ENCODE measurements around the gene SSR3. TPM values are rescaled to one million over a fixed set of nuclear protein-coding genes. Genes with fewer than 3 reads are reported as not detected.

Gene SSR3
- total and polyA plus RNA-seq, 8 donors, result 30.4 to 190 (median 76.8) TPM

DNA sequence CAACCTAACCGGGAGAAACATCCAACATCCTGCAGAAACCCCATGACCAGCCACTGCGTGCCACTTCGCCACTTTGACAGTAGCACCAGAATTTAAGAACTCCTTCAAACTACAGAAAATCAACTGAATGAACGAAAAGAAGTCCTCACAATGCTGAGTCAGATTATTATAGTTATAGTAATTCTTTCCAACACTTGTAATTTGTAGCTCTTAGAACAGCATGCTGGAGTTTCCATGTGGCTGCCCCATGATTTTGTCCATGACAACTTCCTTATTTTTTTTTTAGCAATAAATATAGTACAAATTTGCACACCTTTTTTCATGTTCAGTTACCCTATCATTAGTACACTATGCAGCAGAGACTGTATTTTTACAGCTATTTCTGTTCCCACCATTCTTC, 26.1 kb upstream of the SSR3 start:
- H3K4me3 ChIP-seq, result no peak overlapping the region
- no peak overlapping the region for H3K27ac ChIP-seq
- no peak for TF ChIP-seq POLR2AphosphoS5 (IDR thresholded peaks at IDR 0.05)
- no peak for TF ChIP-seq POLR2A (IDR thresholded peaks at IDR 0.05)
- TF ChIP-seq, protein P1, sequence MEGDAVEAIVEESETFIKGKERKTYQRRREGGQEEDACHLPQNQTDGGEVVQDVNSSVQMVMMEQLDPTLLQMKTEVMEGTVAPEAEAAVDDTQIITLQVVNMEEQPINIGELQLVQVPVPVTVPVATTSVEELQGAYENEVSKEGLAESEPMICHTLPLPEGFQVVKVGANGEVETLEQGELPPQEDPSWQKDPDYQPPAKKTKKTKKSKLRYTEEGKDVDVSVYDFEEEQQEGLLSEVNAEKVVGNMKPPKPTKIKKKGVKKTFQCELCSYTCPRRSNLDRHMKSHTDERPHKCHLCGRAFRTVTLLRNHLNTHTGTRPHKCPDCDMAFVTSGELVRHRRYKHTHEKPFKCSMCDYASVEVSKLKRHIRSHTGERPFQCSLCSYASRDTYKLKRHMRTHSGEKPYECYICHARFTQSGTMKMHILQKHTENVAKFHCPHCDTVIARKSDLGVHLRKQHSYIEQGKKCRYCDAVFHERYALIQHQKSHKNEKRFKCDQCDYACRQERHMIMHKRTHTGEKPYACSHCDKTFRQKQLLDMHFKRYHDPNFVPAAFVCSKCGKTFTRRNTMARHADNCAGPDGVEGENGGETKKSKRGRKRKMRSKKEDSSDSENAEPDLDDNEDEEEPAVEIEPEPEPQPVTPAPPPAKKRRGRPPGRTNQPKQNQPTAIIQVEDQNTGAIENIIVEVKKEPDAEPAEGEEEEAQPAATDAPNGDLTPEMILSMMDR (IDR thresholded peaks at IDR 0.05), result no peak
- no peak for TF ChIP-seq EP300 (IDR thresholded peaks at IDR 0.05)
- no peaks in the 10 kb centered on the region for H3K27me3 ChIP-seq
- H3K9me3 ChIP-seq, result no peaks in the 10 kb centered on the region
- 90 to 97% (median 94%) methylated on average over 4 of the region's 4 CpGs for WGBS, 5 donors
- peaks cover 0 to 3% (median 0%) of the 10 kb centered on the region in 4 donors for H3K4me1 ChIP-seq
- no peaks in the 10 kb centered on the region for H3K36me3 ChIP-seq
- intact Hi-C loops (cut with DNase I; ENCODE audit: low total_unique reads), result no loop called here
- no peak for DNase-seq

DNA sequence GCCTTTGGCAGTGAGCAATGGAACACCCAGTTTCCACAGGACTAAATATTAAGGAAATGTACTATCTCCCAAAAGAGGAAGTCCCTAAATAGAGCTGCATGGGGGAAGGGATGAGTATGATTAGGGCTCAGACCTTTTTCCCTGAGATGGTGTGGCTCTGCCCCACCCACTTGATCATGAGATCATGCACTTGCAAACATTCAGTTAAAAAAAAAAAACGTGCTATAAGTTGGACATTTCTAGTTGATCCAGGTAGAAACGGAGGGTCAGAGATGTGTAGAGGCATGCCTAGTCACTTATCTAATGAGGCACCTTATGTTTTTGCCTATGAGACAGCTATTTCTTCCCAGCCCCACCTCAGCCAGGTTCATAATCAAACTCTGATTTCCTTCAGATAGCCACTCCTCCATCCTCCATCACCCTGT, 24.5 kb upstream of the SSR3 start:
- Histone ChIP-seq H3K27me3 (no peaks in the 10 kb centered on the region), H3K27ac (no peak overlapping the region), H3K36me3 (no peaks in the 10 kb centered on the region), H3K4me1 (peaks cover 0 to 3% (median 0%) of the 10 kb centered on the region in 4 donors), H3K4me3 (no peak overlapping the region), H3K9me3 (no peaks in the 10 kb centered on the region)
- DNase-seq, result no peak
- WGBS, 5 donors, result 44 to 53% (median 49%) methylated on average over 2 of the region's 2 CpGs
- TF ChIP-seq, protein P1 (IDR thresholded peaks at IDR 0.05), result no peak
- TF ChIP-seq POLR2A (IDR thresholded peaks at IDR 0.05) (no peak), POLR2AphosphoS5 (IDR thresholded peaks at IDR 0.05) (no peak), EP300 (IDR thresholded peaks at IDR 0.05) (no peak)
- intact Hi-C loops (cut with DNase I; ENCODE audit: low total_unique reads), result no loop called here

DNA sequence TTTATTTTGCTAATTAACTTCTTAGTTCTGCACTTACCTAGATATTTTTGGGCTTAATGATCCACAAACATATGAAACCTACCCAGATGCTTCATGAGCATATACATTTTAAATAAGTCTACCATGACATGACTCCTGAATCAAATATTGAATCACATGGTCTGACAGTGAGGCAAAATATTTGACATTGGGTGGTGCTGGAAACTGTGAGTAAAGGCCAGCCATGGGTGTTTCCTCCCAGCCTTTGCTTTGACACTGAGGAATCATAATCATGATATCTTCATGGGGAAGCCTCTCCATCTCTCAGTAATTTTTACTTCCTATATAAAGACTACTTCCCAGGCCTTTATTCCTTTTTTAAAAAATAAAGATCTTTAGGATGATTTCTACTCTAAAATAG, 22.8 kb upstream of the SSR3 start:
- Histone ChIP-seq H3K36me3 (no peaks in the 10 kb centered on the region), H3K27me3 (peaks cover 0 to under 1% (median 0%) of the 10 kb centered on the region in 3 donors), H3K4me3 (no peak overlapping the region), H3K4me1 (peaks cover 0 to 3% (median 0%) of the 10 kb centered on the region in 4 donors), H3K9me3 (no peaks in the 10 kb centered on the region), H3K27ac (no peak overlapping the region)
- TF ChIP-seq, protein P1 (IDR thresholded peaks at IDR 0.05), result no peak
- TF ChIP-seq POLR2AphosphoS5 (IDR thresholded peaks at IDR 0.05) (no peak), POLR2A (IDR thresholded peaks at IDR 0.05) (no peak), EP300 (IDR thresholded peaks at IDR 0.05) (no peak)
- intact Hi-C loops (cut with DNase I; ENCODE audit: low total_unique reads), result no loop called here
- no peak for DNase-seq

DNA sequence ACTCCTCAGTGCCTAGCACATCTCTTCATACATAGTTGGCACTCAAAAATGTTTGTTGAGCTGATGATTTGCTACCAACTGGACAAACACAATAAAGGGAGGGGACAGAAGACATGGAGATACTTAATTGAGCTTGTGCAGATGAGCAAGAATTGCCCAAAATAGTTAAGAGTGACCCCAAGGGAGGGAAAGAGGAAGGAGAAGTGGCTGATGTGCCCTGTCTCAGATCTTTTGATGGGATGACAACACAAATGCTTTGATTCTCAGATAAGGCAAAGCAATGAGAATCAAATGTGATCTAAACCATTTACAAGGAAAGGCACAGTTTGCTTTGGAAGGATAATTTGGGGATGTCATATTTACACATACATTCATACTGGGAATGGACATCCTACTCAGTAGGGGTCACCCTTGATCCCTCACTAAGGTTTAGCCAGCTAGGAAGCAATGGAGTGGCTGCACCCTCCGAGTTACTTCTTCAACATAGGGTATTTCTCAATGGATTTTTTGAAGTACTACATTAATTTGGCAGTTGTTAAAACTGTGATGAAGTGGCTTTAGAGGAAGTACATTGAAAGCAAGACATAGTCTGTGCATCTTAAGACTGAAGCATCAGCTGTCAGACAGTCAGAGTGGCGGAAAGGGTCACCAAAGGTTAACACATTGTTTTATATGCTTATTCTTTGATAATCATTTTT, 21.9 kb upstream of the SSR3 start:
- peaks cover 0 to 3% (median 0%) of the 10 kb centered on the region in 4 donors for H3K4me1 ChIP-seq
- TF ChIP-seq EP300 (IDR thresholded peaks at IDR 0.05), result no peak
- peaks cover 0 to 8% (median 0%) of the 10 kb centered on the region in 3 donors for H3K27me3 ChIP-seq
- no peak overlapping the region for H3K27ac ChIP-seq
- intact Hi-C loops (cut with DNase I; ENCODE audit: low total_unique reads), result no loop called here
- 72 to 84% (median 78%) methylated on average over 2 of the region's 2 CpGs for WGBS, 5 donors
- H3K9me3 ChIP-seq, result no peaks in the 10 kb centered on the region
- no peaks in the 10 kb centered on the region for H3K36me3 ChIP-seq
- DNase-seq, result no peak
- H3K4me3 ChIP-seq, result no peak overlapping the region

DNA sequence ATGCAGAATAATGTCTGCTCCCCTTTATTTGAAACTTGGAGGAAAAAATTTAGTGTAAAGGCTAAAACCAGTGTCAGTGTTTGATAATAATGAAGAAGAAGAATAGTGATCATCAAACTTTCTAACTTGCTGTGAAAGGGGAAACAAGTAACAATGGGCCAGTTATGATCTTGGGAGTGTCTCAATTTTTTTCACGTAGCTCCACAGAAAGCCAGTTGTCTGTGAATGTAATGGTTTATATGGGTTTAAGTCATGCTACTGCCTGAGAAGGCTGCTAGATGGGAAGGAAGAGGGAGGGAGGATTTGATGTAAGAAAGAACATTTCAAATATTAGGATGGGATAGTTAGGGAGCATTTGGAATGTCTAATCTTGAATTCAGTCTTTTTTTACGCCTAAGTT, 21.1 kb upstream of the SSR3 start:
- H3K4me3 ChIP-seq, result no peak overlapping the region
- no peak overlapping the region for H3K27ac ChIP-seq
- intact Hi-C loops (cut with DNase I; ENCODE audit: low total_unique reads), result no loop called here
- 76 to 81% (median 78%) methylated on average over 2 of the region's 2 CpGs for WGBS, 5 donors
- H3K4me1 ChIP-seq, result peaks cover 0 to 3% (median 0%) of the 10 kb centered on the region in 4 donors
- H3K36me3 ChIP-seq, result no peaks in the 10 kb centered on the region
- DNase-seq, result no peak
- no peaks in the 10 kb centered on the region for H3K9me3 ChIP-seq
- TF ChIP-seq EP300 (IDR thresholded peaks at IDR 0.05), result no peak
- no peak for TF ChIP-seq POLR2A (IDR thresholded peaks at IDR 0.05)
- no peak for TF ChIP-seq POLR2AphosphoS5 (IDR thresholded peaks at IDR 0.05)
- TF ChIP-seq, protein P1 (IDR thresholded peaks at IDR 0.05), result no peak
- H3K27me3 ChIP-seq, result peaks cover 0 to 8% (median 0%) of the 10 kb centered on the region in 3 donors

All from stomach (tissue), 9 donors.